Left lung (tissue), 10 donors: Measurements from ENCODE around the gene KHK. TPM values are rescaled to one million over a fixed set of nuclear protein-coding genes. Genes with fewer than 3 reads are reported as not detected.

Experiments
- ATAC-seq: fragments of 200-7000 bp; cut with Tn5 transposase; one replicate; pipeline ENCODE4 v1.9.1; 2020; ENCODE audit warnings: moderate library complexity
- DNase-seq, 4 donors: peaks; one replicate each; pipeline ENCODE4 v3.0.0-alpha.2; 2013 to 2020
- H3K27ac ChIP-seq, 2 donors: fragments of 200-600 bp; sonication (generic) in 1 of 2; one replicate each; pipeline versions ENCODE4 v1.5.0 to v1.8.0; 2020 to 2021
- H3K27me3 ChIP-seq, 2 donors: fragments of 200-600 bp; sonication (generic) in 1 of 2; one replicate each; pipeline versions ENCODE4 v1.5.0 to v1.8.0; 2020 to 2021
- H3K36me3 ChIP-seq, 2 donors: fragments of 200-600 bp; sonication (generic) in 1 of 2; one replicate each; pipeline versions ENCODE4 v1.5.0 to v1.8.0; 2020 to 2021
- H3K4me1 ChIP-seq, 2 donors: fragments of 200-600 bp; one replicate each; pipeline ENCODE4 v1.8.0; 2021
- H3K4me3 ChIP-seq, 2 donors: fragments of 200-600 bp; sonication (generic) in 1 of 2; one replicate each; pipeline versions ENCODE4 v1.5.0 to v1.8.0; 2020 to 2021; ENCODE audit warnings: mild to moderate bottlenecking in 1 of 2
- H3K9me3 ChIP-seq, 2 donors: fragments of 200-600 bp; sonication (generic) in 1 of 2; one replicate each; pipeline versions ENCODE4 v1.5.0 to v1.8.0; 2020 to 2021
- CTCF ChIP-seq, 2 donors: fragments of 200-600 bp; sonication (generic) in 1 of 2; IDR thresholded peaks; one replicate each; pipeline versions ENCODE4 v1.5.0 to v1.8.0; 2021; ENCODE audit warnings: antibody characterized with exemption in 2 of 2
- intact Hi-C, 2 donors: fragments of 100-400 bp; cut with DNase I; formaldehyde crosslinking; loops; one replicate each; pipeline versions ENCODE4 v1.11.2 to v1.14.2; 2022
- polyA plus RNA-seq, 6 donors: library from polyadenylated mRNA; unstranded; fragments of 120-200 nt; gene quantifications; one replicate each; pipeline ENCODE4 v1.2.1, GENCODE V29; 2013; ENCODE audit not compliant: insufficient read length in 6 of 6
- total RNA-seq, 2 donors: library from RNA; stranded (reverse); fragmentation: NEBNext Ultra II Directional; extraction: Animal tissue kit (Norgen Biotek cat#: 25700); gene quantifications; one replicate each; pipeline ENCODE4 v1.2.1, GENCODE V29; 2021
- donor health status: DM: no; HTN: yes; CAD: no.
- donor health status: DM: no; HTN: no; CAD: no.

Gene KHK
- total and polyA plus RNA-seq, 8 donors: 3.8 to 11.5 (median 4.6) TPM

GRCh38 chr2:27133195-27133875 lies 46.8 kb downstream of the KHK start:
- no peaks in the 10 kb centered on the region for H3K27me3 ChIP-seq
- no peak for TF ChIP-seq CTCF (IDR thresholded peaks at IDR 0.05)
- H3K27ac ChIP-seq: peak overlapping the region in 1 of 2 donors; percentile 90
- intact Hi-C loops: no loop called here
- peaks cover 9 to 16% of the 10 kb centered on the region in 2 donors for H3K4me1 ChIP-seq
- ATAC-seq (no peak), DNase-seq (no peak)
- peaks cover 0 to 35% of the 10 kb centered on the region in 2 donors for H3K36me3 ChIP-seq
- H3K4me3 ChIP-seq: peak overlapping the region; percentile 98 to 100
- H3K9me3 ChIP-seq: no peaks in the 10 kb centered on the region

- H3K36me3 ChIP-seq: peaks cover 0 to 35% of the 10 kb centered on the region in 2 donors
- intact Hi-C loops: no loop called here
- H3K27ac ChIP-seq: peak within 1 kb of the TSS; percentile 82 to 90
- TF ChIP-seq CTCF (IDR thresholded peaks at IDR 0.05): no peak
- ATAC-seq (peak; percentile 97), DNase-seq (peak; percentile 94 to 100 (median 98))
- H3K27me3 ChIP-seq: no peaks in the 10 kb centered on the region
- H3K4me1 ChIP-seq: peaks cover 9 to 16% of the 10 kb centered on the region in 2 donors
- H3K4me3 ChIP-seq: peak within 1 kb of the TSS; percentile 98 to 100
- H3K9me3 ChIP-seq: no peaks in the 10 kb centered on the region
These were observed 47.6 kb downstream of the KHK start, which contains the start of gene PREB for GRCh38 chr2:27133905-27134780. Gene PREB (minus strand): TSS chr2:27134636. CDS start chr2:27134421, 215 bp downstream.

GRCh38 chr2:27134781-27135477 lies 48.4 kb downstream of the KHK start:
- intact Hi-C loops: no loop called here
- no peaks in the 10 kb centered on the region for H3K27me3 ChIP-seq
- ATAC-seq (no peak), DNase-seq (no peak)
- H3K27ac ChIP-seq: peak overlapping the region; percentile 82 to 90
- H3K9me3 ChIP-seq: no peaks in the 10 kb centered on the region
- peaks cover 9 to 16% of the 10 kb centered on the region in 2 donors for H3K4me1 ChIP-seq
- H3K36me3 ChIP-seq: peaks cover 0 to 28% of the 10 kb centered on the region in 2 donors
- TF ChIP-seq CTCF (IDR thresholded peaks at IDR 0.05): no peak
- H3K4me3 ChIP-seq: peak overlapping the region; percentile 98 to 100

GRCh38 chr2:27135478-27135955 lies 48.9 kb downstream of the KHK start:
- H3K27ac ChIP-seq: no peak overlapping the region
- no peak for ATAC-seq
- no peak overlapping the region for H3K4me3 ChIP-seq
- no peak for DNase-seq
- intact Hi-C loops: no loop called here
- H3K9me3 ChIP-seq: no peaks in the 10 kb centered on the region
- peaks cover 9 to 16% of the 10 kb centered on the region in 2 donors for H3K4me1 ChIP-seq
- H3K36me3 ChIP-seq: peaks cover 0 to 22% of the 10 kb centered on the region in 2 donors
- H3K27me3 ChIP-seq: no peaks in the 10 kb centered on the region
- no peak for TF ChIP-seq CTCF (IDR thresholded peaks at IDR 0.05)
